Mesendoderm (in vitro differentiated cells): ENCODE measurements around the gene TBC1D24.
A peak's percentile ranks its signal among the peaks of the same experiment; 100 is the strongest.

Experiments
- DNase-seq: peaks from one replicate; pipeline ENCODE4 v3.0.0; 2013
- H2AK5ac ChIP-seq: 2 replicates; pipeline ENCODE4 v1.6.1; 2013; ENCODE audit warnings: low read length, inconsistent platforms
- H2BK120ac ChIP-seq: 2 replicates; pipeline ENCODE4 v1.6.1; 2013; ENCODE audit warnings: low read depth, mild to moderate bottlenecking, low read length, moderate library complexity, mixed read lengths
- H2BK15ac ChIP-seq: replicated peaks from 2 replicates; pipeline ENCODE4 v1.6.1; 2013; ENCODE audit warnings: low read depth, mild to moderate bottlenecking, moderate library complexity
- H2BK5ac ChIP-seq: 2 replicates; pipeline ENCODE4 v1.6.1; 2013; ENCODE audit warnings: low read length, inconsistent platforms
- H3K18ac ChIP-seq: 2 replicates; pipeline ENCODE4 v1.6.1; 2013; ENCODE audit warnings: mild to moderate bottlenecking, low read length, mixed read lengths
- H3K23ac ChIP-seq: one replicate; pipeline ENCODE4 v1.6.1; 2013; ENCODE audit warnings: low read length
- H3K27ac ChIP-seq: 2 replicates; pipeline ENCODE4 v1.5.1; 2013; ENCODE audit warnings: low read depth, mild to moderate bottlenecking, inconsistent platforms, low read length, moderate library complexity
- H3K27me3 ChIP-seq: 2 replicates; pipeline ENCODE4 v1.6.1; 2013; ENCODE audit warnings: low read length, control low read depth, mild to moderate bottlenecking, inconsistent platforms; ENCODE audit not compliant: insufficient read depth, poor library complexity
- H3K36me3 ChIP-seq: 2 replicates; pipeline ENCODE4 v1.6.1; 2013; ENCODE audit warnings: low read length, inconsistent platforms; ENCODE audit not compliant: control insufficient read depth, insufficient read depth
- H3K4ac ChIP-seq: one replicate; pipeline ENCODE4 v1.6.1; 2013; ENCODE audit warnings: low read depth, mild to moderate bottlenecking, low read length, moderate library complexity
- H3K4me1 ChIP-seq: 2 replicates; pipeline ENCODE4 v1.6.1; 2013; ENCODE audit warnings: low read depth, low read length, inconsistent platforms; ENCODE audit not compliant: control insufficient read depth
- H3K4me2 ChIP-seq: 2 replicates; pipeline ENCODE4 v1.6.1; 2013; ENCODE audit warnings: low read length
- H3K4me3 ChIP-seq: 2 replicates; pipeline ENCODE4 v1.5.1; 2013; ENCODE audit warnings: mild to moderate bottlenecking, low read length
- H3K56ac ChIP-seq: one replicate; pipeline ENCODE4 v1.6.1; 2013; ENCODE audit warnings: low read length
- H3K79me1 ChIP-seq: 2 replicates; pipeline ENCODE4 v1.6.1; 2013; ENCODE audit warnings: low read length, inconsistent platforms
- H3K79me2 ChIP-seq: 2 replicates; pipeline ENCODE4 v1.6.1; 2013; ENCODE audit warnings: mild to moderate bottlenecking, low read length; ENCODE audit not compliant: control insufficient read depth, insufficient read depth
- H3K9ac ChIP-seq: 2 replicates; pipeline ENCODE4 v1.6.1; 2013; ENCODE audit warnings: low read length, inconsistent platforms
- H4K5ac ChIP-seq: one replicate; pipeline ENCODE4 v1.6.1; 2013; ENCODE audit warnings: low read length
- H4K8ac ChIP-seq: one replicate; pipeline ENCODE4 v1.6.1; 2013; ENCODE audit warnings: low read depth, mild to moderate bottlenecking, control low read depth, low read length, moderate library complexity
- WGBS: extraction: QIAGEN DNeasy Blood & Tissue Kit; methylation state at CpG from one replicate; pipeline ENCODE4 v1.1.7; 2013; ENCODE audit warnings: low lambda C conversion rate, missing lambda C conversion rate; ENCODE audit not compliant: insufficient coverage; ENCODE audit errors: extremely low coverage; 5-methylcytosine and 5-hydroxymethylcytosine counted together

TBC1D24 gene

DNA sequence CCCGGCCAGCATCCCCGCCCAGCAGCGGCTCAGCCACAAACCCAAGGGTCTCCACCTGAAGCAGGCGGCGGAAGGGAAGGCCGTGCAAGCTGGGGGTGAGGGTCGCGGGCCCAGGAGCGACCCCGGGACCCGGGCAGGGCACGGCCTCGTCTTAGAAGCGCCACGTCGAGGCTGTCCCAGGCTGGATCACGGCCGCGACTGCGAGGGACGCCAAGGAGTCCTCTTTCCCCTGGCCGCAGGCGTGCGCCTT, 46.2 kb upstream of the TBC1D24 start:
- Histone ChIP-seq H2BK5ac (peak overlapping the region; percentile 80), H3K27ac (peak overlapping the region; percentile 13), H2BK15ac (no peak overlapping the region), H3K4me3 (peak overlapping the region; percentile 57), H3K4ac (no peak overlapping the region), H2BK120ac (no peak overlapping the region), H3K9ac (peak overlapping the region; percentile 98), H3K79me1 (peaks cover 14% of the 10 kb centered on the region), H3K56ac (peak overlapping the region; percentile 99), H2AK5ac (no peak overlapping the region), H4K5ac (no peak overlapping the region), H3K4me1 (peaks cover 5% of the 10 kb centered on the region), H4K8ac (no peak overlapping the region), H3K27me3 (no peaks in the 10 kb centered on the region), H3K4me2 (peak overlapping the region; percentile 91), H3K18ac (peak overlapping the region; percentile 3), H3K23ac (peak overlapping the region; percentile 66), H3K79me2 (peaks cover 16% of the 10 kb centered on the region), H3K36me3 (peaks cover 9% of the 10 kb centered on the region)
- no peak for DNase-seq
- no CpG with 5 or more reads among the region's 24 CpGs for WGBS

DNA sequence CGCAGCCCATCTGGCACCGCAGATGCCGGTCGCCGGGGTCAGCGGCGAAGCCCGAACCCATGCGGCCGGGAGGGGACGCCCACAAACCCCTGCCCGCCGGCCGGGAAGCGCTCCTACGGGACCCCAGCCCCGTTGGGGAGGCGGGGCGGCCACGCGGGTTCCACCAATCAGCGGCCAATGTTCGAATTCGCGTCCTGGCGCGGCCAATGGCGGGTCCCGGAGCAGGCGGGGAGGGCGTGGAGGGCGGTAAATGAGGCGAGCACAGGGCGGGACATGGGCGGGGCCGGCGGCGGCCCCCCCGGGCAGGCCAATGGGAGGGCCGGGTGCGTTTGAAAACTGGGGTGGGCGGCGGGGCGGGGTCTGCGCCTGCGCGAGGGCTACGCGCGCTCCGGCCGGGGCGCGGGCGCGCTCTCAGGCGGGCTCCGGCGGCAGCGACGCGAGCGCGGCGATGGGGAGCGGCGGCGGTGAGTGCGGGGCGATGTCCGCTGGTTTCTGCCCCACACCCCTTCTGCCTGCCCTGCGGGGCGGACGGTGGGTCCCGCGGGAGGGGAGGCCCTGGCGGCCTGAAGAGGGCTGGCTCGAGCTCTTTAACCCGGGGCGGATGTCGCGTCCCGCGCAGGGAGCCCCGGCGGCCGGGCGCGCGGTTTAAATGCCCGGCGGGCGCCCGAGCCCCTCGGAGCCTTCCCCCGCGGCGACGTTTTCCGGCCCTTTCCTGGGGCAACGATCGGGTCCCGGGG, 45.7 kb upstream of the TBC1D24 start, which contains the start of gene CCNF:
CCNF (plus strand) TSS at position 414 of the 737 bp plus-strand sequence; CDS start at position 449, 35 bp downstream.
- peak within 1 kb of the TSS; percentile 17 for H3K4ac ChIP-seq
- H3K18ac ChIP-seq: peak within 1 kb of the TSS; percentile 81
- H4K5ac ChIP-seq: no peak within 1 kb of the TSS
- peak; percentile 98 for DNase-seq
- H3K27ac ChIP-seq: peak within 1 kb of the TSS; percentile 72
- peak within 1 kb of the TSS; percentile 98 for H3K9ac ChIP-seq
- H3K79me1 ChIP-seq: peaks cover 14% of the 10 kb centered on the region
- no peaks in the 10 kb centered on the region for H3K27me3 ChIP-seq
- no CpG with 5 or more reads among the region's 103 CpGs for WGBS
- peak within 1 kb of the TSS; percentile 80 for H2BK5ac ChIP-seq
- H3K36me3 ChIP-seq: peaks cover 9% of the 10 kb centered on the region
- no peak within 1 kb of the TSS for H4K8ac ChIP-seq
- peak within 1 kb of the TSS; percentile 66 for H3K23ac ChIP-seq
- peak within 1 kb of the TSS; percentile 91 for H3K4me2 ChIP-seq
- H3K4me3 ChIP-seq: peak within 1 kb of the TSS; percentile 93
- H2AK5ac ChIP-seq: no peak within 1 kb of the TSS
- H3K79me2 ChIP-seq: peaks cover 16% of the 10 kb centered on the region
- H2BK120ac ChIP-seq: peak within 1 kb of the TSS; percentile 24
- peak within 1 kb of the TSS; percentile 99 for H3K56ac ChIP-seq
- H2BK15ac ChIP-seq: no peak within 1 kb of the TSS
- H3K4me1 ChIP-seq: peaks cover 5% of the 10 kb centered on the region

DNA sequence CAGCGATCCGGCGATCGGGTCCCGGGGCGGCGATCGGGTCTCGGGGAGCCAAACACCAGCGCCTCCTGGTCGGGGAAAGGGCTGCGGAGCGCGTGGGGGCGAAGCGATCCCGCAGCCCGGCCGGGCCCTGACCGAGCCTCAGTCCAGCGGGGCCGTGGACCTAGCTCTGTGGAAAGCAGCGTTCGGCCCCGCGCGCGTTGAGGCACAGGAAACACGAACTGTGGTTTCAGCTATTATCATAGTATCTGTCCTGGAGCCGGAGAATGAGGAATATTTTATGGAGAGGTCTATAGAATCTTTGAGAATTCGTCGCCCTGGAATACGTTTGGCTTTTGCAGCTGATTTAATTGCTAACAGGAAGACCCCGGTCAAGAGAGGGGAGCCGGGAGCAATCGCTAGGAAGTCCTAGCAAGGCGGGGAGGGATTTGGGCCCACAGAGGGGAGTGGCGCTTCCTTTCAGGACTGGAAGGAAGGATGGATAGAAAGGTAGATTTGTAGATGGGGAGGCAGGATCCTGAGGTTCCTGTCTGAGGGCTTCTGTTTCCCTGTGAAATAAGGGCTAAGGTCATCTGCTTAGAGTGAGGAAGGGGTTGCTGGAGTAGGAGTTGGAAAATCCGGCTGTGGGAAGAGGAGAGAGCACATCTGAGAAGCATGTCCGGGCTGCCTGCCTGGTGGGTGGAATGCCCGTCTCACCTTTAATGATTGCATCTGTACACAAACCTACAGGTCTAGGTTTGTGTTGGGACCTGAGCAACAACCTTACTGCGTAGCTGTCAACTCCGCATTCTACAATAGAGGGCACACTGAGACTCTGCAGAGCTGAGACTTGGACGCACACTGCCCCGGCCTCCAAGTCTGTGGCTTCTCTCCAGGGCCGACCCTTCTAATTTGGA, 44.9 kb upstream of the TBC1D24 start:
- H3K9ac ChIP-seq: peak overlapping the region; percentile 98

DNA sequence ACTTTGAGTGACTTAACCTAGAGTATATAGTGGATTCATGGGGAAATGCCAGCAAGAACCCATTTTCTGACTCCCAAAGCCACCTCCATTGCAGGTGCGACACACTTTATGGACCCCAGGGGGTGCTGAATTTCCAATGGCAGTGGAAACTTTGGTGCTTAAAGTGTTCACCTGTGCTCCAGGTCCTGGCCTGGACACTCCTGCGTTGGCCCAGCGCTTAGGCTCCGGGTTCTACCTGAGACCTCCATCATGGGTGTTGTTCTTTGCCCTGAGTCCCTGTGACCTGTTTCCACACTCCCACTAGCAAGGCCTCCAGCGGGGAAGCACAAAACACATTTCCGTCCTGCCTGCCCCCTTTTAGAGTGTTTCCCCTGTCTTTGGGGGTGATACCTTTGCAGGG, 42.6 kb upstream of the TBC1D24 start:
- H3K56ac ChIP-seq: no peak overlapping the region
- peaks cover 5% of the 10 kb centered on the region for H3K4me1 ChIP-seq
- no peaks in the 10 kb centered on the region for H3K27me3 ChIP-seq
- no peak overlapping the region for H3K9ac ChIP-seq
- H2BK5ac ChIP-seq: no peak overlapping the region
- H3K79me2 ChIP-seq: peaks cover 16% of the 10 kb centered on the region
- H3K4me3 ChIP-seq: no peak overlapping the region
- H2BK15ac ChIP-seq: no peak overlapping the region
- no peak overlapping the region for H2BK120ac ChIP-seq
- H3K4ac ChIP-seq: no peak overlapping the region
- DNase-seq: no peak
- no CpG with 5 or more reads among the region's 6 CpGs for WGBS
- H2AK5ac ChIP-seq: no peak overlapping the region
- no peak overlapping the region for H3K27ac ChIP-seq
- H3K18ac ChIP-seq: no peak overlapping the region
- H3K4me2 ChIP-seq: no peak overlapping the region
- H3K23ac ChIP-seq: no peak overlapping the region
- peaks cover 14% of the 10 kb centered on the region for H3K79me1 ChIP-seq
- H3K36me3 ChIP-seq: peaks cover 21% of the 10 kb centered on the region
- no peak overlapping the region for H4K5ac ChIP-seq
- no peak overlapping the region for H4K8ac ChIP-seq

More for the DNA sequence above, 44.9 kb upstream of the TBC1D24 start:
- Histone ChIP-seq H2BK5ac (no peak overlapping the region), H4K8ac (no peak overlapping the region), H3K4me1 (peaks cover 5% of the 10 kb centered on the region), H3K79me2 (peaks cover 16% of the 10 kb centered on the region), H3K18ac (peak overlapping the region; percentile 81), H3K4me3 (peak overlapping the region; percentile 93), H4K5ac (no peak overlapping the region), H3K4me2 (peak overlapping the region; percentile 88), H3K23ac (peak overlapping the region; percentile 45), H3K36me3 (peaks cover 11% of the 10 kb centered on the region), H3K27me3 (no peaks in the 10 kb centered on the region), H2AK5ac (no peak overlapping the region), H3K56ac (peak overlapping the region; percentile 98), H3K27ac (peak overlapping the region; percentile 72), H2BK120ac (peak overlapping the region; percentile 24), H3K79me1 (peaks cover 14% of the 10 kb centered on the region), H3K4ac (peak overlapping the region; percentile 17), H2BK15ac (no peak overlapping the region)
- DNase-seq: peak; percentile 19
- no CpG with 5 or more reads among the region's 46 CpGs for WGBS

DNA sequence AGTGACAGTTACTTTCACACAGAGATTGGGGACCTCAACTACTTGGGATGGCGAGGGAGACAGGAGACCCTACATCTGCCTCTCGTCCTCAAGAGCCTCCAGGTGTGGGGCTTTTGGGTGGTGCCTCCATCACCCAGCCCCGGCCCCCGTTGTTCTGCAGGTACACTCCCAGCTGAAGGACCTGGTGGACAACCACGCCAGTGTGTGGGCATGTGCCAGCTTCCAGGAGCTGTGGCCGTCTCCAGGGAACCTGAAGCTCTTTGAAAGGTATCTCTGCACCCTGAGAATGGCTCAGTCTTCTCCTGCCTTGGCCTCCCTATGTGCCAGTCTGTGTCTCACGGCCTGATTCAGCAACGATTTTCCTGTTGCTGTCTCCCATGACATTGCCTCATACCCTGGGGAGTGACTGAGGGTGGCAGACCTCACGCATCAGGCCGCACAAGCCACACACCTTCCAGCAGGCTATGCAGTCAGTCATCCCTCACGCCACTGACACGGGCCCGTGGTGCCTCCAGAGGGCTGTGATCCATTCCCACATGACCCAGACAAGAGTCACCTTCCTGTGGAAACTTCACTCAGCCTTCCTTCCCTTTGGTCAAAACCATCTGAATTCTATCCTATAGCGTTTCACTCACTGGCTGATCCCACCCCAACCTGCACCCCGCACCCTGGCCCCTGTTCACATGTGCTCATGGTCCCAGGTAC, 42.0 kb upstream of the TBC1D24 start:
- H3K9ac ChIP-seq: no peak overlapping the region
- no peak overlapping the region for H3K23ac ChIP-seq
- H3K4me3 ChIP-seq: no peak overlapping the region
- no peak overlapping the region for H3K4ac ChIP-seq
- no CpG with 5 or more reads among the region's 15 CpGs for WGBS
- no peak overlapping the region for H3K27ac ChIP-seq
- no peak overlapping the region for H3K4me2 ChIP-seq
- H3K18ac ChIP-seq: no peak overlapping the region
- no peak overlapping the region for H4K5ac ChIP-seq
- peaks cover 5% of the 10 kb centered on the region for H3K4me1 ChIP-seq
- H3K27me3 ChIP-seq: no peaks in the 10 kb centered on the region
- H2AK5ac ChIP-seq: no peak overlapping the region
- H3K36me3 ChIP-seq: peaks cover 23% of the 10 kb centered on the region
- no peak for DNase-seq
- peaks cover 16% of the 10 kb centered on the region for H3K79me2 ChIP-seq
- H2BK15ac ChIP-seq: no peak overlapping the region
- H2BK120ac ChIP-seq: no peak overlapping the region
- H4K8ac ChIP-seq: no peak overlapping the region
- no peak overlapping the region for H3K56ac ChIP-seq
- H3K79me1 ChIP-seq: peaks cover 14% of the 10 kb centered on the region
- H2BK5ac ChIP-seq: no peak overlapping the region
